Astrocyte (in vitro differentiated cells and primary cell): ENCODE results near the gene NAALADL2. TPM values are rescaled to one million over a fixed set of nuclear protein-coding genes. Genes with fewer than 3 reads are reported as not detected.

Source experiments
- DNase-seq: peaks from one replicate; pipeline ENCODE4 v3.0.0-alpha.2; 2010; ENCODE audit warnings: low read depth
- FAIRE-seq: peaks from 2 replicates; lab custom pipeline; 2011; peaks lifted over from hg19 to GRCh38; lab: Jason Lieb, UNC
- H2AFZ ChIP-seq: 2 replicates; pipeline ENCODE4 v1.6.0; 2012; ENCODE audit warnings: low read depth, low read length, inconsistent platforms
- H3K27ac ChIP-seq: 2 replicates; pipeline ENCODE4 v1.5.1; 2011; ENCODE audit warnings: low read depth, low read length, inconsistent platforms
- H3K27me3 ChIP-seq: 2 replicates; pipeline ENCODE4 v1.6.0; 2011; ENCODE audit warnings: low read length, inconsistent platforms; ENCODE audit not compliant: insufficient read depth
- H3K36me3 ChIP-seq: 2 replicates; pipeline ENCODE4 v1.5.1; 2011; ENCODE audit warnings: low read length, inconsistent platforms; ENCODE audit not compliant: insufficient read depth
- H3K4me1 ChIP-seq: 2 replicates; pipeline ENCODE4 v1.5.1; 2011; ENCODE audit warnings: low read length, inconsistent platforms; ENCODE audit not compliant: insufficient read depth
- H3K4me2 ChIP-seq: 2 replicates; pipeline ENCODE4 v1.6.0; 2012; ENCODE audit warnings: low read length, inconsistent platforms
- H3K4me3 ChIP-seq: 2 replicates; pipeline ENCODE4 v1.5.1; 2011; ENCODE audit warnings: low read depth, mild to moderate bottlenecking, low read length, inconsistent platforms; ENCODE audit not compliant: insufficient read depth
- H3K79me2 ChIP-seq: 2 replicates; pipeline ENCODE4 v1.6.0; 2012; ENCODE audit warnings: mild to moderate bottlenecking, low read length, inconsistent platforms; ENCODE audit not compliant: insufficient read depth
- H3K9ac ChIP-seq: 2 replicates; pipeline ENCODE4 v1.6.0; 2012; ENCODE audit warnings: mild to moderate bottlenecking, low read length, inconsistent platforms
- H3K9me3 ChIP-seq: 2 replicates; pipeline ENCODE4 v1.5.1; 2012; ENCODE audit warnings: low read depth, mild to moderate bottlenecking, low read length, inconsistent platforms; ENCODE audit not compliant: insufficient read depth
- H4K20me1 ChIP-seq: 2 replicates; pipeline ENCODE4 v1.6.0; 2012; ENCODE audit warnings: low read length, inconsistent platforms; ENCODE audit not compliant: insufficient read depth
- H3K27ac Mint-ChIP-seq: one replicate; pipeline ENCODE4 v1.8.0; 2021; ENCODE audit warnings: mild to moderate bottlenecking, mixed read lengths; ENCODE audit not compliant: unreplicated experiment
- H3K27me3 Mint-ChIP-seq: one replicate; pipeline ENCODE4 v1.8.0; 2021; ENCODE audit warnings: low read depth, mixed read lengths; ENCODE audit not compliant: unreplicated experiment
- H3K36me3 Mint-ChIP-seq: one replicate; pipeline ENCODE4 v1.8.0; 2021; ENCODE audit warnings: low read depth, mixed read lengths; ENCODE audit not compliant: unreplicated experiment
- H3K4me1 Mint-ChIP-seq: one replicate; pipeline ENCODE4 v1.8.0; 2021; ENCODE audit warnings: low read depth, mixed read lengths; ENCODE audit not compliant: unreplicated experiment
- H3K4me3 Mint-ChIP-seq: one replicate; pipeline ENCODE4 v1.8.0; 2021; ENCODE audit warnings: mild to moderate bottlenecking, moderate library complexity, mixed read lengths; ENCODE audit not compliant: unreplicated experiment
- H3K9me3 Mint-ChIP-seq: one replicate; pipeline ENCODE4 v1.8.0; 2021; ENCODE audit warnings: mild to moderate bottlenecking, mixed read lengths; ENCODE audit not compliant: unreplicated experiment
- EZH2 ChIP-seq: IDR thresholded peaks from 2 replicates; pipeline ENCODE4 v1.6.1; 2012; ENCODE audit warnings: mild to moderate bottlenecking, low read length, inconsistent platforms; ENCODE audit not compliant: insufficient read depth
- total RNA-seq: library from RNA; stranded (reverse); gene quantifications from 2 replicates; pipeline ENCODE4 v1.2.1, GENCODE V29; 2021
- TF ChIP-seq, protein P1 (sequence below): IDR thresholded peaks from 2 replicates; pipeline ENCODE4 v1.5.1; 2011; ENCODE audit warnings: low read depth, mild to moderate bottlenecking, inconsistent platforms, low read length, moderate library complexity; ENCODE audit not compliant: insufficient read depth

The NAALADL2 gene
- total RNA-seq, 1 donor from 2014 or later, result 2.7 TPM

- H3K27ac Mint-ChIP-seq, result no peak overlapping the region
- H3K27me3 ChIP-seq, result no peaks in the 10 kb centered on the region
- no peaks in the 10 kb centered on the region for H3K36me3 ChIP-seq
- H3K4me3 ChIP-seq, result no peak overlapping the region
- H3K79me2 ChIP-seq, result no peaks in the 10 kb centered on the region
- no peak overlapping the region for H3K4me3 Mint-ChIP-seq
- H3K9me3 Mint-ChIP-seq, result no peaks in the 10 kb centered on the region
- no peaks in the 10 kb centered on the region for H3K4me1 ChIP-seq
- FAIRE-seq (no peak), DNase-seq (peak; percentile 12)
- no peaks in the 10 kb centered on the region for H3K27me3 Mint-ChIP-seq
- H3K36me3 Mint-ChIP-seq, result no peaks in the 10 kb centered on the region
- no peak overlapping the region for H3K4me2 ChIP-seq
- no peak overlapping the region for H3K27ac ChIP-seq
- TF ChIP-seq, protein P1, sequence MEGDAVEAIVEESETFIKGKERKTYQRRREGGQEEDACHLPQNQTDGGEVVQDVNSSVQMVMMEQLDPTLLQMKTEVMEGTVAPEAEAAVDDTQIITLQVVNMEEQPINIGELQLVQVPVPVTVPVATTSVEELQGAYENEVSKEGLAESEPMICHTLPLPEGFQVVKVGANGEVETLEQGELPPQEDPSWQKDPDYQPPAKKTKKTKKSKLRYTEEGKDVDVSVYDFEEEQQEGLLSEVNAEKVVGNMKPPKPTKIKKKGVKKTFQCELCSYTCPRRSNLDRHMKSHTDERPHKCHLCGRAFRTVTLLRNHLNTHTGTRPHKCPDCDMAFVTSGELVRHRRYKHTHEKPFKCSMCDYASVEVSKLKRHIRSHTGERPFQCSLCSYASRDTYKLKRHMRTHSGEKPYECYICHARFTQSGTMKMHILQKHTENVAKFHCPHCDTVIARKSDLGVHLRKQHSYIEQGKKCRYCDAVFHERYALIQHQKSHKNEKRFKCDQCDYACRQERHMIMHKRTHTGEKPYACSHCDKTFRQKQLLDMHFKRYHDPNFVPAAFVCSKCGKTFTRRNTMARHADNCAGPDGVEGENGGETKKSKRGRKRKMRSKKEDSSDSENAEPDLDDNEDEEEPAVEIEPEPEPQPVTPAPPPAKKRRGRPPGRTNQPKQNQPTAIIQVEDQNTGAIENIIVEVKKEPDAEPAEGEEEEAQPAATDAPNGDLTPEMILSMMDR, result no peak
- TF ChIP-seq EZH2, result no peak
- peaks cover 2% of the 10 kb centered on the region for H3K4me1 Mint-ChIP-seq
- H3K9ac ChIP-seq, result no peak overlapping the region
- no peaks in the 10 kb centered on the region for H4K20me1 ChIP-seq
- H2AFZ ChIP-seq, result no peak overlapping the region
- H3K9me3 ChIP-seq, result no peaks in the 10 kb centered on the region
Observed at GRCh38 chr3:175670557-175670956, 811.4 kb downstream of the NAALADL2 start.

DNA sequence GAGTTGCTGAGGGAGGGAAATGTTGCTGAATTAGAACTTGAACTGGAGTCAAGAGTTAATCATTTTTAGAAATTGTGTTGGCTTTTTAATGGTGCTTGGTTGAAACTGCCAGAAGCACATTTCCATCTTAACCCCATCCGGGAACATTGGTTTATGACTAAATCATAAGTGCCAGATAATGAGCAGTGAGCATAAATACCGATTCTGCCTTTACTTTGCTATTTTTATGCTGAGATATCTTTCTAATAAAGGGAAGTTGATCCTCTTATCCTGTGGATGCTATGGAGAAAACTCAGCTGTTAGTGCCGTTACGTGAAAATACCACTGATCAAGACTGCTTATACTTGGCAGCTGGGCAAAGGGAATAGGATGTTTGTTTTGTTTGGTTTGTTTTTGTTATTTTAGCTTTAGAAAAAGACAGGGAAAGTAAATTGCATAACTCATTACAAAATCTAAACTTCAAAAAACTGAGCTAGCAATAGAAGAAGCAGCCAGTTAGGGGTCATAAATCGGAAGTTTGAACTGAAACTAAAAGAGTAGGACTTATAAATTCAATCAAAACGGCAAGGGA, 813.1 kb downstream of the NAALADL2 start:
- Histone ChIP-seq H3K27me3 (no peaks in the 10 kb centered on the region), H3K9ac (no peak overlapping the region), H3K4me1 (no peaks in the 10 kb centered on the region), H4K20me1 (no peaks in the 10 kb centered on the region), H3K27ac (no peak overlapping the region), H3K4me2 (peak overlapping the region; percentile 65), H3K9me3 (no peaks in the 10 kb centered on the region), H3K36me3 (no peaks in the 10 kb centered on the region), H2AFZ (peak overlapping the region; percentile 13), H3K4me3 (peak overlapping the region; percentile 23), H3K79me2 (no peaks in the 10 kb centered on the region)
- TF ChIP-seq, protein P1, result no peak
- TF ChIP-seq EZH2, result no peak
- no peaks in the 10 kb centered on the region for H3K9me3 Mint-ChIP-seq
- no peaks in the 10 kb centered on the region for H3K36me3 Mint-ChIP-seq
- no peak for DNase-seq
- H3K4me3 Mint-ChIP-seq, result no peak overlapping the region
- no peak overlapping the region for H3K27ac Mint-ChIP-seq
- H3K27me3 Mint-ChIP-seq, result no peaks in the 10 kb centered on the region
- peak; percentile 71 for FAIRE-seq
- peaks cover 2% of the 10 kb centered on the region for H3K4me1 Mint-ChIP-seq

GRCh38 chr3:175679568-175679967, 820.4 kb downstream of the NAALADL2 start:
- no peaks in the 10 kb centered on the region for H3K27me3 ChIP-seq
- TF ChIP-seq, protein P1, result no peak
- no peak for TF ChIP-seq EZH2
- H3K9me3 ChIP-seq, result no peaks in the 10 kb centered on the region
- H3K4me1 Mint-ChIP-seq, result no peaks in the 10 kb centered on the region
- H3K27ac Mint-ChIP-seq, result no peak overlapping the region
- H3K9ac ChIP-seq, result no peak overlapping the region
- DNase-seq, result no peak
- H3K4me1 ChIP-seq, result no peaks in the 10 kb centered on the region
- no peak for FAIRE-seq
- no peak overlapping the region for H3K4me2 ChIP-seq
- no peak overlapping the region for H2AFZ ChIP-seq
- no peaks in the 10 kb centered on the region for H4K20me1 ChIP-seq
- H3K36me3 ChIP-seq, result no peaks in the 10 kb centered on the region
- no peaks in the 10 kb centered on the region for H3K27me3 Mint-ChIP-seq
- H3K9me3 Mint-ChIP-seq, result peaks cover 2% of the 10 kb centered on the region
- no peak overlapping the region for H3K4me3 ChIP-seq
- no peak overlapping the region for H3K27ac ChIP-seq
- H3K36me3 Mint-ChIP-seq, result no peaks in the 10 kb centered on the region
- no peak overlapping the region for H3K4me3 Mint-ChIP-seq
- H3K79me2 ChIP-seq, result no peaks in the 10 kb centered on the region
